Smooth muscle cell (in vitro differentiated cells): ENCODE measurements around the gene ULBP2. TPM values are rescaled to one million over a fixed set of nuclear protein-coding genes. Genes with fewer than 3 reads are reported as not detected.

Source experiments
- DNase-seq: peaks from one replicate; lab custom pipeline; 2025; ENCODE audit not compliant: unreplicated experiment; lab: John Stamatoyannopoulos, UW
- H2AFZ ChIP-seq: fragments of 200-600 bp; sonication (generic); 2 replicates; pipeline ENCODE4 v1.6.0; 2016; ENCODE audit warnings: antibody characterized with exemption, low read depth, mild to moderate bottlenecking
- H3F3A ChIP-seq: fragments of 200-600 bp; sonication (generic); 2 replicates; pipeline ENCODE4 v1.6.0; 2017; ENCODE audit warnings: antibody characterized with exemption, low read depth
- H3K27ac ChIP-seq: fragments of 200-600 bp; sonication (generic); 2 replicates; pipeline ENCODE4 v1.5.1; 2016; ENCODE audit warnings: low read depth, mild to moderate bottlenecking
- H3K27me3 ChIP-seq: fragments of 200-600 bp; sonication (generic); 2 replicates; pipeline ENCODE4 v1.6.1; 2016; ENCODE audit warnings: low read depth, mild to moderate bottlenecking
- H3K36me3 ChIP-seq: fragments of 200-600 bp; sonication (generic); 2 replicates; pipeline ENCODE4 v1.5.1; 2016; ENCODE audit warnings: low read depth
- H3K4me1 ChIP-seq: fragments of 200-600 bp; sonication (generic); 2 replicates; pipeline ENCODE4 v1.5.1; 2016; ENCODE audit warnings: low read depth
- H3K4me2 ChIP-seq: fragments of 200-600 bp; sonication (generic); 2 replicates; pipeline ENCODE4 v1.6.0; 2016; ENCODE audit warnings: mild to moderate bottlenecking
- H3K4me3 ChIP-seq: fragments of 200-600 bp; sonication (generic); 2 replicates; pipeline ENCODE4 v1.5.1; 2016; ENCODE audit warnings: mild to moderate bottlenecking
- H3K79me2 ChIP-seq: fragments of 200-600 bp; sonication (generic); 2 replicates; pipeline ENCODE4 v1.6.0; 2016; ENCODE audit warnings: low read depth, mild to moderate bottlenecking
- H3K9ac ChIP-seq: fragments of 200-600 bp; sonication (generic); 2 replicates; pipeline ENCODE4 v1.6.0; 2016; ENCODE audit warnings: low read depth
- H3K9me3 ChIP-seq: fragments of 200-600 bp; sonication (generic); replicated peaks from 2 replicates; pipeline ENCODE4 v1.5.1; 2016; ENCODE audit warnings: low read depth
- H4K20me1 ChIP-seq: fragments of 200-600 bp; sonication (generic); 2 replicates; pipeline ENCODE4 v1.6.0; 2016; ENCODE audit warnings: low read depth
- WGBS: methylation state at CpG from one replicate; pipeline ENCODE4 v1.1.7; 2016; ENCODE audit warnings: low lambda C conversion rate; 5-methylcytosine and 5-hydroxymethylcytosine counted together
- polyA plus RNA-seq: library from polyadenylated mRNA; unstranded; fragments of >200 nt; fragmentation: Nextera tagmentation; extraction: Ambion mirVana; gene quantifications from 2 replicates; pipeline ENCODE4 v1.2.1, GENCODE V29; 2016
- total RNA-seq: library from RNA; depleted of rRNA; stranded (reverse); fragments of >200 nt; gene quantifications from 2 replicates; pipeline ENCODE4 v1.2.3, GENCODE V29; 2014
- TF ChIP-seq, protein P1 (sequence below): fragments of 200-600 bp; sonication (generic); IDR thresholded peaks from 2 replicates; pipeline ENCODE4 v1.5.1; 2017; ENCODE audit warnings: borderline replicate concordance, mild to moderate bottlenecking, antibody characterized with exemption; ENCODE audit not compliant: insufficient read depth, poor library complexity, severe bottlenecking

The ULBP2 gene
- total and polyA plus RNA-seq, 2 experiments from 2014 or later = 8.8 to 11.7 TPM

DNA sequence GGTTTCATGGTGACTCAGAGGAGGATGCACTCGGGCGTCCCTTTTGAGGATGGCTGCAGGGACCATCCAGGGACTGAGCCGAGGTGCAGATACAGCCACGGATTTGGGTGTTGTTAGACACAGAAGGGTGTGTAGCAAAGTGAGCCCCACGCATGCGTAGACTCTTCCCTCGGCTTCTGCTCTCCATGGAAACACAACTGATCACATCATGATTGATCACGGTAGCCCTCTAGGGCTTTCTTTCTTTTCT lies 21.3 kb downstream of the ULBP2 start:
- 10% methylated on average over 8 of the region's 8 CpGs for WGBS
- H3K4me2 ChIP-seq = peak overlapping the region; percentile 83
- peaks cover 7% of the 10 kb centered on the region for H3K4me1 ChIP-seq
- peak overlapping the region; percentile 23 for H2AFZ ChIP-seq
- no peaks in the 10 kb centered on the region for H3K9me3 ChIP-seq
- H3K79me2 ChIP-seq = no peaks in the 10 kb centered on the region
- H3K36me3 ChIP-seq = no peaks in the 10 kb centered on the region
- H4K20me1 ChIP-seq = no peaks in the 10 kb centered on the region
- TF ChIP-seq, protein P1, sequence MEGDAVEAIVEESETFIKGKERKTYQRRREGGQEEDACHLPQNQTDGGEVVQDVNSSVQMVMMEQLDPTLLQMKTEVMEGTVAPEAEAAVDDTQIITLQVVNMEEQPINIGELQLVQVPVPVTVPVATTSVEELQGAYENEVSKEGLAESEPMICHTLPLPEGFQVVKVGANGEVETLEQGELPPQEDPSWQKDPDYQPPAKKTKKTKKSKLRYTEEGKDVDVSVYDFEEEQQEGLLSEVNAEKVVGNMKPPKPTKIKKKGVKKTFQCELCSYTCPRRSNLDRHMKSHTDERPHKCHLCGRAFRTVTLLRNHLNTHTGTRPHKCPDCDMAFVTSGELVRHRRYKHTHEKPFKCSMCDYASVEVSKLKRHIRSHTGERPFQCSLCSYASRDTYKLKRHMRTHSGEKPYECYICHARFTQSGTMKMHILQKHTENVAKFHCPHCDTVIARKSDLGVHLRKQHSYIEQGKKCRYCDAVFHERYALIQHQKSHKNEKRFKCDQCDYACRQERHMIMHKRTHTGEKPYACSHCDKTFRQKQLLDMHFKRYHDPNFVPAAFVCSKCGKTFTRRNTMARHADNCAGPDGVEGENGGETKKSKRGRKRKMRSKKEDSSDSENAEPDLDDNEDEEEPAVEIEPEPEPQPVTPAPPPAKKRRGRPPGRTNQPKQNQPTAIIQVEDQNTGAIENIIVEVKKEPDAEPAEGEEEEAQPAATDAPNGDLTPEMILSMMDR = no peak
- no peaks in the 10 kb centered on the region for H3F3A ChIP-seq
- no peak for DNase-seq
- H3K4me3 ChIP-seq = peak overlapping the region; percentile 47
- peaks cover 73% of the 10 kb centered on the region for H3K27me3 ChIP-seq
- H3K9ac ChIP-seq = no peak overlapping the region
- H3K27ac ChIP-seq = no peak overlapping the region

DNA sequence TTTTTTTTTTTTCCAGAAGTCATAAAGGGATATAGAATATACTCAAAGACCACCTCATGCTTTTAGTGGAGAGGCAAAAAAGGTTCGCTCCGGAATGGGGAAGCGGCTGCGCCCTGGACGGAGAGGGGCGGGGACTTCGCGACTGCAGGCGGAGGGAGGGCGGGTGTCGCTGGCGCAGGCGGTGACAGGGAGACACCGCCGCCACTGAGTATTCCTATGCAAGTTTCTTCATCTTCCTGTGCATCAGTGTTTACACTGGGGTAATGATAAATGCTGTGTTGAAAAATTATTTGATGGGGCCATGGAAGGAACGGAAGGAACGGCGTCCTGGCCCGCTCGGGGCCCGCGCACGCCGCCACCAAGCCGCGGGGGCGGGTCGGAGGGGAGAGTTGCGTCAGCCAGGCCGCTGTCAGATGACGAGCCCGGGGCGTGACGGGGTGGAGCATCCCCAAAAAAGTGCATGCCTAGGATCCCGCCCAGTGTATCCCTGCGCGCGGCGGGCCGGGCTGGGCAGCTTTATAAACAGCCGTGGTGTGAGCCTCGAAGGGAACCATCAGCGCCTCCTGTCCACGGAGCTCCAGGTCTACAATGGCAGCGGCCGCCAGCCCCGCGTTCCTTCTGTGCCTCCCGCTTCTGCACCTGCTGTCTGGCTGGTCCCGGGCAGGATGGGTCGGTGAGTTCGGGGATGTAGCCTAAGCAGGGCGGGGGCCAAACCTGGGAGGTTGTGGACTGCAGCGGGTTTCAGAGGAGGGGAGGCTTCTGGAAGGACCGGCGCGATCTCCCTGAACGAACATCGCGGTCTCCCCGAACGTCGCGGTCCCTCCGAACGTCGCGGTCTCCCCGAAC lies 21.9 kb downstream of the ULBP2 start, which contains the start of gene ULBP1:
ULBP1 (plus strand) TSS at position 482 of the 846 bp plus-strand sequence; CDS start at position 589, 107 bp downstream.
- H3K4me3 ChIP-seq = peak within 1 kb of the TSS; percentile 47
- H2AFZ ChIP-seq = peak within 1 kb of the TSS; percentile 86
- TF ChIP-seq, protein P1 = no peak
- no peaks in the 10 kb centered on the region for H4K20me1 ChIP-seq
- no peaks in the 10 kb centered on the region for H3K36me3 ChIP-seq
- peak within 1 kb of the TSS; percentile 17 for H3K9ac ChIP-seq
- no peaks in the 10 kb centered on the region for H3K79me2 ChIP-seq
- H3K27me3 ChIP-seq = peaks cover 71% of the 10 kb centered on the region
- H3K4me1 ChIP-seq = peaks cover 7% of the 10 kb centered on the region
- no peaks in the 10 kb centered on the region for H3F3A ChIP-seq
- peak within 1 kb of the TSS; percentile 83 for H3K4me2 ChIP-seq
- no peaks in the 10 kb centered on the region for H3K9me3 ChIP-seq
- H3K27ac ChIP-seq = no peak within 1 kb of the TSS
- 3% methylated on average over 61 of the region's 69 CpGs for WGBS
- peak; percentile 39 for DNase-seq

DNA sequence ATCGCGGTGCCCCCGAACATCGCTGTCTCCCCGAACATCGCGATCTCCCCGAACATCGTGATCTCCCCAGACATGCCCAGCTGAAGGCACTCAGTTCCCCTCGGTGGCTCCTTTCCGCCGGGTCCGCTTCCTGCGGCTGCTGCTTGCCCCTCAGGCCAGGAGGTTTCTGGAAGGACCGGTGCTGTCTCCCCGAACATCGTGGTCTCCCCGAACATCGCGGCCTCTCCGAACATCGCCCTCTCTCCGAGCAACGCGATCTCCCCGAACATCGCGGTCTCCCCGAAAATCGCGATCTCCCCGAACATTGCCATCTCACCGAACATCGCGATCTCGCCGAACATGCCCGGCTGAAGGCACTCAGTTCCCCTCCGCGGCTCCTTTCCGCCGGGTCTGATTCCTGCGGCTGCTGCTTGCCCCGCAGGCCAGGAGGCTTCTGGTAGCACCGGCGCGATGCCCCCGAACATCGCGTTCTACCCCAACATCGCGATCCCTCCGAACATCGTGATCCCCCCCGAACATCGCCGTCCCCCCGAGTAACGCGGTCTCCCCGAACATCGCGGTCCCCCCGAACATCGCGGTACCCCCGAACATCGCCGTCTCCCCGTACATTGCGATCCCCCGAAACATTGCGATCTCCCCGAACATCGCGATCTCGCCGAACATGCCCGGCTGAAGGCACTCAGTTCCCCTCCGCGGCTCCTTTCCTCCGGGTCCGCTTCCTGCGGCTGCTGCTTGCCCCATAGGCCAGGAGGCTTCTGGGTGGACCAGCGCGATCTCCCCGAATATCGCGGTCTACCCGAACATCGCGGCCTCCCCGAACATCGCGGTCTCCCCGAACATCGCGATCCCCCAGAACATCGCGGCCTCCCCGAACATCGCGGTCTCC lies 22.7 kb downstream of the ULBP2 start:
- TF ChIP-seq, protein P1 = no peak
- Histone ChIP-seq H3K27me3 (peaks cover 70% of the 10 kb centered on the region), H3K36me3 (no peaks in the 10 kb centered on the region), H3F3A (no peaks in the 10 kb centered on the region), H3K27ac (no peak overlapping the region), H3K9me3 (no peaks in the 10 kb centered on the region), H3K79me2 (no peaks in the 10 kb centered on the region), H4K20me1 (no peaks in the 10 kb centered on the region), H3K9ac (peak overlapping the region; percentile 17), H2AFZ (peak overlapping the region; percentile 86), H3K4me3 (peak overlapping the region; percentile 47), H3K4me2 (peak overlapping the region; percentile 83), H3K4me1 (peaks cover 7% of the 10 kb centered on the region)
- WGBS = 2% methylated on average over 101 of the region's 103 CpGs
- no peak for DNase-seq
